HepG2 (cell line): ENCODE measurements around the gene NMNAT1. TPM values are rescaled to one million over a fixed set of nuclear protein-coding genes. Genes with fewer than 3 reads are reported as not detected.

Experiments used
- CENPT ChIP-seq: sonication (generic); formaldehyde crosslinking; IDR thresholded peaks from 2 replicates; pipeline ENCODE4 v1.8.0; 2022; ENCODE audit warnings: low read depth, mild to moderate bottlenecking, moderate library complexity, missing genetic modification reagents
- DNMT3B ChIP-seq: conservative IDR thresholded peaks from 2 replicates; pipeline ENCODE4 v1.6.1; 2016; ENCODE audit warnings: missing biosample characterization, control low read depth
- EP300 ChIP-seq, 3 experiments: sonication (generic) in 1 of 3; formaldehyde crosslinking in 1 of 3; IDR thresholded peaks; 2 replicates each; pipeline versions ENCODE4 v1.5.1 to v1.6.1; 2011 to 2020; ENCODE audit warnings: low read depth in 2 of 3, low read length in 2 of 3, borderline replicate concordance in 1 of 3, improper control_type of control experiment in 1 of 3, mild to moderate bottlenecking in 1 of 3, missing genetic modification reagents in 1 of 3, moderate library complexity in 1 of 3
- ETV5 ChIP-seq: IDR thresholded peaks from 2 replicates; pipeline ENCODE4 v1.6.1; 2018; ENCODE audit warnings: missing biosample characterization, missing genetic modification reagents, inconsistent platforms, borderline replicate concordance
- IKZF5 ChIP-seq: IDR thresholded peaks from 2 replicates; pipeline ENCODE4 v1.6.1; 2018; ENCODE audit warnings: missing genetic modification reagents, mild to moderate bottlenecking, missing compliant biosample characterization
- PPARG ChIP-seq: conservative IDR thresholded peaks from 2 replicates; pipeline ENCODE4 v1.6.1; 2016; ENCODE audit warnings: missing biosample characterization, missing genetic modification reagents
- REL ChIP-seq: sonication (generic); formaldehyde crosslinking; conservative IDR thresholded peaks from 2 replicates; pipeline ENCODE4 v1.8.0; 2022; ENCODE audit warnings: mild to moderate bottlenecking, missing genetic modification reagents, moderate library complexity
- REST ChIP-seq, 2 experiments: IDR thresholded peaks; 2 replicates each; pipeline ENCODE4 v1.6.1; 2011 to 2012; ENCODE audit warnings: low read length in 2 of 2, borderline replicate concordance in 1 of 2, low read depth in 1 of 2, mild to moderate bottlenecking in 1 of 2, moderate library complexity in 1 of 2
- SRY ChIP-seq: sonication (generic); formaldehyde crosslinking; IDR thresholded peaks from 2 replicates; pipeline ENCODE4 v1.8.0; 2022; ENCODE audit warnings: mild to moderate bottlenecking, missing genetic modification reagents
- ZNF234 ChIP-seq: sonication (generic); formaldehyde crosslinking; conservative IDR thresholded peaks from 2 replicates; pipeline ENCODE4 v1.5.1; 2020; ENCODE audit warnings: mild to moderate bottlenecking, missing genetic modification reagents
- ZNF570 ChIP-seq: sonication (generic); formaldehyde crosslinking; IDR thresholded peaks from 2 replicates; pipeline ENCODE4 v1.4.0; 2020; ENCODE audit warnings: mild to moderate bottlenecking, missing genetic modification reagents, borderline replicate concordance
- ZNF576 ChIP-seq: sonication (generic); formaldehyde crosslinking; IDR thresholded peaks from 2 replicates; pipeline ENCODE4 v1.4.0; 2020; ENCODE audit warnings: mild to moderate bottlenecking, missing genetic modification reagents
- ZNF703 ChIP-seq: sonication (generic); formaldehyde crosslinking; IDR thresholded peaks from 2 replicates; pipeline ENCODE4 v1.5.1; 2020; ENCODE audit warnings: missing genetic modification reagents, mild to moderate bottlenecking, moderate library complexity, borderline replicate concordance
- polyA plus RNA-seq, 8 experiments: library from polyadenylated mRNA; depleted of rRNA in 3 of 8; stranded (reverse) in 7 of 8; unstranded in 1 of 8; fragments of >200 nt; fragmentation: Illumina TruSeq in 4 of 8; extraction: Trizol in 4 of 8; gene quantifications; 2 replicates each; pipeline versions ENCODE4 v1.2.1 to v1.2.3, GENCODE V29; 2011 to 2016; ENCODE audit warnings: low read depth in 4 of 8, missing spikeins in 1 of 8, mixed read lengths in 1 of 8; ENCODE audit not compliant: insufficient read depth in 1 of 8
- total RNA-seq, 5 experiments: library from RNA; depleted of rRNA; stranded (reverse); fragments of >200 nt; fragmentation: Illumina TruSeq; extraction: Trizol; gene quantifications; 2 replicates each; pipeline ENCODE4 v1.2.3, GENCODE V29; 2016; ENCODE audit warnings: low read depth in 1 of 5
- TF ChIP-seq, protein P1 (sequence below), 2 experiments: sonication (generic) in 1 of 2; formaldehyde crosslinking in 1 of 2; IDR thresholded peaks; 2 replicates each; pipeline versions ENCODE4 v1.6.1 to v1.9.0; 2014 to 2022; ENCODE audit warnings: antibody characterized with exemption in 1 of 2, borderline replicate concordance in 1 of 2, inconsistent platforms in 1 of 2, low read depth in 1 of 2, missing genetic modification reagents in 1 of 2
- TF ChIP-seq, protein P2 (sequence below): IDR thresholded peaks from 2 replicates; pipeline ENCODE4 v1.6.1; 2016; ENCODE audit warnings: mild to moderate bottlenecking, missing biosample characterization, missing genetic modification reagents

NMNAT1 gene
- total and polyA plus RNA-seq, 2 of the 13 experiments (the other 11 are each of a cell fraction or from before 2014, with no cell fraction given), result 5.6 to 12.2 TPM

DNA sequence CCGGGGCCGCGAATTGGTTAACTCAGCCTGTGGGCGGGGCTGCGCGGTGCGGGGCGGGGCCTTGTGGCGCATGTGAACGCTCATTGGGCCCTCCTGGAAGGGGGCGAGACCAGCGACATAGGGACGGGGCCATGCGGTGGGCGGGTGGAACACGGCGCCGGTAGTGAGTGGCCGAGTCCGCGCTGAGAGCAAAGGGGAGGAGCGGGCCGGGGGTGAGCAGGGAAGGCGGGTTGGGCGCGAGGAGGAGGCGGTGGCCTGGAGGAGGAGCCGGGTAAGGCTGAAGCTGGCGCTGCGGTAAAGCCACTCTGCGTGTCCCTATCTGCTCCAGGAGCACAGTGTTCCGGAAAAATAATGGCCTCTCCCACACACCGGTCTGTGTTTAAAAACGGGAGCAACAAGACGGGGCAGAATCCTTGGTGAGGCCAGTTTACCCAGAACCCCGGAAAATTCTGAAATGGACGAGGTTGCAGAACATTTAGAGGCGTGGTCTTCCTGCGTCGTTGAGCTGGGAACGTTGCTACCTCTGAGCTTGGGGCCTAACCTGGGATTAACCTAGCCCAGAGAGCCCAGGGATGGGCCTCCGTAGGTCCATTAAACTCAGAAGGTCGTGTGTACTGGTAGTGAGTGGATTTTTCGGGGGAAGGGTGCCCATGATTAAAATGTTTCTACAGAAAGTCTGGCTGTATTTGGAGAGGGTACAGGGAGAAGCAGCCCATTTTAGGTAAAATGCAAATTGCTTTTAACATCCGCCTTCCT is 32.7 kb upstream of the NMNAT1 start (continued):
- TF ChIP-seq ETV5 (CRISPR knock-in tag), result 0 out of 2 replicates have a peak, but pooled peaks have one; percentile 20
- TF ChIP-seq ZNF570 (CRISPR knock-in tag), result no peak
- TF ChIP-seq, protein P1, sequence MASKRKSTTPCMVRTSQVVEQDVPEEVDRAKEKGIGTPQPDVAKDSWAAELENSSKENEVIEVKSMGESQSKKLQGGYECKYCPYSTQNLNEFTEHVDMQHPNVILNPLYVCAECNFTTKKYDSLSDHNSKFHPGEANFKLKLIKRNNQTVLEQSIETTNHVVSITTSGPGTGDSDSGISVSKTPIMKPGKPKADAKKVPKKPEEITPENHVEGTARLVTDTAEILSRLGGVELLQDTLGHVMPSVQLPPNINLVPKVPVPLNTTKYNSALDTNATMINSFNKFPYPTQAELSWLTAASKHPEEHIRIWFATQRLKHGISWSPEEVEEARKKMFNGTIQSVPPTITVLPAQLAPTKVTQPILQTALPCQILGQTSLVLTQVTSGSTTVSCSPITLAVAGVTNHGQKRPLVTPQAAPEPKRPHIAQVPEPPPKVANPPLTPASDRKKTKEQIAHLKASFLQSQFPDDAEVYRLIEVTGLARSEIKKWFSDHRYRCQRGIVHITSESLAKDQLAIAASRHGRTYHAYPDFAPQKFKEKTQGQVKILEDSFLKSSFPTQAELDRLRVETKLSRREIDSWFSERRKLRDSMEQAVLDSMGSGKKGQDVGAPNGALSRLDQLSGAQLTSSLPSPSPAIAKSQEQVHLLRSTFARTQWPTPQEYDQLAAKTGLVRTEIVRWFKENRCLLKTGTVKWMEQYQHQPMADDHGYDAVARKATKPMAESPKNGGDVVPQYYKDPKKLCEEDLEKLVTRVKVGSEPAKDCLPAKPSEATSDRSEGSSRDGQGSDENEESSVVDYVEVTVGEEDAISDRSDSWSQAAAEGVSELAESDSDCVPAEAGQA (IDR thresholded peaks at IDR 0.05; ENCODE audit: low read depth), result peak; percentile 28; the same call in 1 of the 2 replicates
- TF ChIP-seq, protein P1 (CRISPR knock-in tag; IDR thresholded peaks at IDR 0.05; ENCODE audit: borderline replicate concordance), result no peak
- TF ChIP-seq REL (CRISPR knock-in tag), result no peak
- TF ChIP-seq, protein P2, sequence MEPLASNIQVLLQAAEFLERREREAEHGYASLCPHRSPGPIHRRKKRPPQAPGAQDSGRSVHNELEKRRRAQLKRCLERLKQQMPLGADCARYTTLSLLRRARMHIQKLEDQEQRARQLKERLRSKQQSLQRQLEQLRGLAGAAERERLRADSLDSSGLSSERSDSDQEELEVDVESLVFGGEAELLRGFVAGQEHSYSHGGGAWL (CRISPR knock-in tag), result no peak
- no peak for TF ChIP-seq ZNF576
- TF ChIP-seq IKZF5 (CRISPR knock-in tag), result peak; percentile 68
- TF ChIP-seq REST (IDR thresholded peaks at IDR 0.05; ENCODE audit: borderline replicate concordance in 1 of 2, low read depth in 1 of 2, low read length in 2 of 2), result no peak; a peak in 1 of 4 replicates
- no peak for TF ChIP-seq ZNF703 (CRISPR knock-in tag)
- no peak for TF ChIP-seq ZNF234 (CRISPR knock-in tag)
- no peak for TF ChIP-seq EP300 (IDR thresholded peaks at IDR 0.05; ENCODE audit: low read depth in 2 of 2, low read length in 2 of 2)
- TF ChIP-seq EP300 (CRISPR knock-in tag; IDR thresholded peaks at IDR 0.05; ENCODE audit: borderline replicate concordance), result peak; percentile 11; the same call in 1 of the 2 replicates
- no peak for TF ChIP-seq CENPT (CRISPR knock-in tag)
- TF ChIP-seq DNMT3B (CRISPR knock-in tag), result no peak
- no peak for TF ChIP-seq PPARG (CRISPR knock-in tag)
- TF ChIP-seq SRY (CRISPR knock-in tag), result no peak
